Activated CD8-positive, alpha-beta memory T cell treated with anti-CD3 and anti-CD28 coated beads, Interleukin-2, amount 50 U/mL, for 1 hour (primary cell): ENCODE measurements around the gene OTOF.

Experiments
- DNase-seq: peaks from one replicate; pipeline ENCODE4 v3.0.0-alpha.2; 2020; ENCODE audit errors: extremely low read depth

OTOF gene

GRCh38 chr2:26453421-26454329 is 24.2 kb downstream of the OTOF start:
- DNase-seq: no peak

GRCh38 chr2:26451700-26452099 is 26.2 kb downstream of the OTOF start:
- no peak for DNase-seq

- no peak for DNase-seq
Observed at GRCh38 chr2:26450031-26450635, 27.8 kb downstream of the OTOF start.

- no peak for DNase-seq
Observed at GRCh38 chr2:26449278-26450030, 28.5 kb downstream of the OTOF start.

GRCh38 chr2:26448651-26449050 is 29.3 kb downstream of the OTOF start:
- no peak for DNase-seq

GRCh38 chr2:26444236-26444635 is 33.7 kb downstream of the OTOF start:
- DNase-seq: no peak

GRCh38 chr2:26442707-26443106 is 35.2 kb downstream of the OTOF start:
- DNase-seq: no peak

- no peak for DNase-seq
Observed at GRCh38 chr2:26442301-26442700, 35.6 kb downstream of the OTOF start.

GRCh38 chr2:26438926-26439325 is 39.0 kb downstream of the OTOF start:
- DNase-seq: no peak

- no peak for DNase-seq
Observed at GRCh38 chr2:26438526-26438925, 39.4 kb downstream of the OTOF start.

- no peak for DNase-seq
Observed at GRCh38 chr2:26435106-26435505, 42.8 kb downstream of the OTOF start.

- no peak for DNase-seq
Observed at GRCh38 chr2:26432859-26433258, 45.1 kb downstream of the OTOF start.

GRCh38 chr2:26432363-26432762 is 45.6 kb downstream of the OTOF start:
- no peak for DNase-seq

- no peak for DNase-seq
Observed at GRCh38 chr2:26430826-26431225, 47.1 kb downstream of the OTOF start.

- no peak for DNase-seq
Observed at GRCh38 chr2:26429779-26430578, 47.9 kb downstream of the OTOF start.

GRCh38 chr2:26428846-26429245 is 49.1 kb downstream of the OTOF start:
- DNase-seq: no peak

- no peak for DNase-seq
Observed at GRCh38 chr2:26424221-26424620, 53.7 kb downstream of the OTOF start.

- DNase-seq: no peak
Observed at GRCh38 chr2:26423750-26424149, 54.2 kb downstream of the OTOF start.

- no peak for DNase-seq
Observed at GRCh38 chr2:26422947-26423629, 54.8 kb downstream of the OTOF start.

GRCh38 chr2:26421961-26422360 is 56.0 kb downstream of the OTOF start:
- DNase-seq: no peak

- DNase-seq: no peak
Observed at GRCh38 chr2:26414311-26414710, 63.6 kb downstream of the OTOF start.
